SHP77 treated with DMSO at 0.1 percent for 48 hours (cell line): Measurements from ENCODE around the gene MTFR1L.
"Not testable (repeated sequence)": the region's sequence is repeated elsewhere in the genome, so short reads cannot be mapped to it uniquely, and the experiment has no call there.

ENCODE experiments used
- DNase-seq: peaks from one replicate; lab custom pipeline; 2025; lab: John Stamatoyannopoulos, UW

The MTFR1L gene

GRCh38 chr1:25825605-25826004, 5.9 kb downstream of the MTFR1L start:
- no peak for DNase-seq

- no peak for DNase-seq
These were observed 6.8 kb downstream of the MTFR1L start for GRCh38 chr1:25826571-25826970.

- no peak for DNase-seq
These were observed 8.7 kb downstream of the MTFR1L start for GRCh38 chr1:25828491-25828890.

- no peak for DNase-seq
These were observed 9.3 kb downstream of the MTFR1L start for GRCh38 chr1:25829046-25829445.

- no peak for DNase-seq
These were observed 11.9 kb downstream of the MTFR1L start for GRCh38 chr1:25831569-25832196.

GRCh38 chr1:25832336-25833037, 12.7 kb downstream of the MTFR1L start:
- DNase-seq = no peak

- DNase-seq = no peak
These were observed 13.4 kb downstream of the MTFR1L start for GRCh38 chr1:25833158-25833557.

GRCh38 chr1:25834894-25835293, 15.1 kb downstream of the MTFR1L start:
- no peak for DNase-seq

GRCh38 chr1:25836695-25837094, 16.9 kb downstream of the MTFR1L start:
- DNase-seq = no peak

GRCh38 chr1:25837262-25837875, 17.6 kb downstream of the MTFR1L start:
- no peak for DNase-seq

- not testable (repeated sequence) for DNase-seq
These were observed 20.1 kb downstream of the MTFR1L start for GRCh38 chr1:25839808-25840207.

GRCh38 chr1:25843483-25843882, 23.7 kb downstream of the MTFR1L start:
- no peak for DNase-seq

GRCh38 chr1:25844536-25845337, 25.0 kb downstream of the MTFR1L start:
- DNase-seq = no peak

GRCh38 chr1:25845664-25846063, 25.9 kb downstream of the MTFR1L start:
- no peak for DNase-seq

GRCh38 chr1:25847929-25848328, 28.2 kb downstream of the MTFR1L start:
- no peak for DNase-seq

GRCh38 chr1:25848531-25848930, 28.8 kb downstream of the MTFR1L start:
- no peak for DNase-seq

- no peak for DNase-seq
These were observed 34.8 kb downstream of the MTFR1L start for GRCh38 chr1:25854554-25854953.

GRCh38 chr1:25856856-25857255, 37.1 kb downstream of the MTFR1L start:
- DNase-seq = no peak

- DNase-seq = no peak
These were observed 38.7 kb downstream of the MTFR1L start for GRCh38 chr1:25858494-25858893.

GRCh38 chr1:25858906-25859789, 39.4 kb downstream of the MTFR1L start, which contains the start of gene AUNIP:
AUNIP (minus strand) TSS chr1:25859457; CDS start chr1:25859357, 100 bp downstream.
- peak; percentile 43 for DNase-seq
